Heart left ventricle (tissue), 13 donors: Measurements from ENCODE around the gene FAM53A.

ENCODE experiments used
- CTCF ChIP-seq, 12 donors: fragments of 200-600 bp; sonication (generic) in 4 of 12; IDR thresholded peaks; one replicate each; pipeline versions ENCODE4 v1.5.0 to v1.8.0; 2018 to 2022; ENCODE audit warnings: antibody characterized with exemption in 12 of 12, mild to moderate bottlenecking in 5 of 12
- POLR2A ChIP-seq, 2 donors: fragments of 450-650 bp; IDR thresholded peaks; one replicate each; pipeline ENCODE4 v1.6.1; 2017; ENCODE audit warnings: antibody characterized with exemption in 2 of 2, mild to moderate bottlenecking in 2 of 2, moderate library complexity in 2 of 2
- donor health status: ischemic (EF 13 %, LVEDD 7.1; RV severe dilation, severe dysfunction).
- donor health status: DM: no; HTN: yes; CAD: no.
- donor health status: DM: no; HTN: no; CAD: no.
- donor health status: ischemic (EF 25% LVEDD 6.9; RV normal size, moderate dysfunction).
- donor health status: ischemic (EF 25% LVEDD 5.7; RV mildly dilated, moderate dysfunction).
- donor health status: ischemic (EF 35%, LVEDD 5.7; RV mildly dilated, moderate dysfunction).
- donor health status: nonischemic (EF 11% LVEDD 7.7; RV severe dilation, severe dysfunction).
- donor health status: DM: yes; HTN: yes; CAD: no.
- donor health status: PGD.
- donor health status: ischemic (EF 29% LVEDD 5.4; RV normal size, mild dysfunction).
- donor health status: nonischemic (EF 23%, LVEDD 6.1; RV moderate dilation, normal function).

- no peak for TF ChIP-seq CTCF (IDR thresholded peaks at IDR 0.05)
- TF ChIP-seq POLR2A (IDR thresholded peaks at IDR 0.05): no peak
Measured at GRCh38 chr4:1600211-1600780, 83.8 kb downstream of the FAM53A start.
